ENCODE data around the gene HOXA13. TPM values are rescaled to one million over a fixed set of nuclear protein-coding genes. Genes with fewer than 3 reads are reported as not detected.

The HOXA13 gene
- total RNA-seq, 2 donors from 2014 or later = not detected

DNA sequence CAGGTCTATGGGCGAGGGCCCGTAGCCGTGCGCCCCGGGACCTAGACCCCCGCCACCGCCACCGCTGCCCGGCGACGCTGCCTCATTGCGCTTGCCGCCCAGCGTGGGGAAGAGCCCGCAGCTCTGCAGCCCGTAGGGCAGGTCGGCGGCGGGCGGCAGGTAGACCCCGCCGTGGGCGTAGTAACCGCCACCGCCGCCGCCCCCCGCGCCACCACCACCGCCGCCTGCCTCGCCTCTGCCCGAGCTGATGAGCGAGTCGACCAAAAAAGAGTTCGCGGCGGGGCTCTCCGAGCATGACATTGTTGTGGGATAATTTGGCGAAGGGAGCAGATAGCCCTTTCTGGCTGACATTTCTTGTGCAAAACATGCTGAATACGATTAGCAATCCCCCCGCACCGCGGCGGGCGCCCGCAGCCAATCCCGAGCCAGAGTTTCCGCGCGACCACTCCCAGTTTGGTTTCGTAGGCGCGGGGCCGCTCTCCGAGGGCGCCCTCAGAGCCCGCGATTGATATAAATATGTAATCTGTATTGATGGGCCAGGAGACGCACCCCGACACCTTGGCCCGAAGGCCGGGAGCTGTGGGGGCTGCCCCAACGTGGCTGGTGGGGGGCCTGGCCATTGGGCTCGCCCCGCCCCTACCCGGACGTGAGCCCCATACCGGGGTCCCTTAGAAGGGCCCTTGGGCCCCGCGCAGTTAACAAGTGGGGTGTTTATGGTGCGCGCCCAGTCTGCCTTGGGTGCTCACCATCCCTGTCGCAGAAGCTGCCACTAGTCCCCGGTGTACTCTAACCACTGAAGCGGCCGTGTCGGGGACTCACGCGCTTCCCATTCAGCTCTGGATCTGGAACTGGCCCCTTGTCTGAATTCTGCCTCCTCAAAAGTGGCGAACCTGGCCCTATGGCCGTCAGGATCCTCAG, 25.7 kb downstream of the HOXA13 start, which contains the start of gene HOXA10:
HOXA10 (minus strand) TSS at position 365 of the 918 bp plus-strand sequence; CDS start at position 351, 14 bp downstream.
- H3K36me3 Mint-ChIP-seq (ENCODE audit: low read depth) = no peaks in the 10 kb centered on the region
- H3K4me1 Mint-ChIP-seq = peaks cover 19% of the 10 kb centered on the region
- peaks cover 72% of the 10 kb centered on the region for H3K27me3 Mint-ChIP-seq
- peak within 1 kb of the TSS; percentile 70 for H3K4me3 Mint-ChIP-seq
- ATAC-seq (no peak), DNase-seq (peak in 1 of 3 donors; percentile 7)
- H3K27ac Mint-ChIP-seq = no peak within 1 kb of the TSS
- H3K9me3 ChIP-seq (ENCODE audit: control insufficient read depth, low read length, poor library complexity, severe bottlenecking) = no peaks in the 10 kb centered on the region

- peaks cover 22% of the 10 kb centered on the region for H3K4me1 Mint-ChIP-seq
- ATAC-seq (peak; percentile 66), DNase-seq (peak in 1 of 3 donors; percentile 14)
- H3K36me3 Mint-ChIP-seq (ENCODE audit: low read depth) = no peaks in the 10 kb centered on the region
- H3K4me3 Mint-ChIP-seq = peak overlapping the region; percentile 62
- H3K27me3 Mint-ChIP-seq = peaks cover 73% of the 10 kb centered on the region
- no peak overlapping the region for H3K27ac Mint-ChIP-seq
- no peaks in the 10 kb centered on the region for H3K9me3 ChIP-seq (ENCODE audit: control insufficient read depth, low read length, poor library complexity, severe bottlenecking)
These were observed 26.4 kb downstream of the HOXA13 start for GRCh38 chr7:27173511-27173955.

DNA sequence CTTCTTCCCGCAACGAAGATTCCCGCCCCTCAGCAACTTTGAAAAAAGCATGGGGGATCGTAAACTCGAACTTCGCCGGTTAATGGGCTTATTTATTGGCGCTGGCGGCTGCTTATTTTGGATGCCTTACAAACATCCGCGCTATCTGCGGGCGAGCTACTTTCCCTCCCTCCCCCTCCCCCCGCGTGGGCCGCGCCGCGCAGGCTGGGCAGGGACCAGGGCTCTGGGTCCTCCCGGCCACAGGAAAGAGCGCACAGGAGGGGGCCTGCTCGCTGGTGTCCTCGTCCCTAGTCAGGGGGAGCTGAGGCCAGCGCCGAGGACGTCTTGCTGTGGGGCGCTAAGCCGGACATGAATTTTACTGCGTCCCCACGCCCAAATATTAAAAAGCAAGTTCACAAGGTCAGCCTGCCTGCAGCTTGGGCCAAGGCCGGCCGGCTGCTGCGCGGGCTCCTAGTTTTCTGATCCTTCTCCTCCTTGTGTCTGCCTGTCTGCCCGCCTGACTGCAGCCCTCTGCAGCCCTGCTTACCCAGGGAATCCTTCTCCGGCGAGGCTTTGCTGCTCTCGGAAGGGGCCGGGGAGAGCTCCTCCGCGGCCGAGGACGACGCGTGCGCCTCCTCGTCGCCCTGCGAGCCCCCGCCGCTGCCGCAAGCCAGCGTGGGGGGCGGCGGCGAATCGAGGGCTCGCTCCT, 26.9 kb downstream of the HOXA13 start:
- peak; percentile 27 for ATAC-seq
- no peaks in the 10 kb centered on the region for H3K9me3 ChIP-seq (ENCODE audit: control insufficient read depth, low read length, poor library complexity, severe bottlenecking)
- Mint-ChIP-seq H3K27me3 (peaks cover 73% of the 10 kb centered on the region), H3K27ac (no peak overlapping the region), H3K36me3 (ENCODE audit: low read depth) (no peaks in the 10 kb centered on the region), H3K4me3 (peak overlapping the region; percentile 62), H3K4me1 (peaks cover 22% of the 10 kb centered on the region)
- DNase-seq = peak in 1 of 3 donors; percentile 8

DNA sequence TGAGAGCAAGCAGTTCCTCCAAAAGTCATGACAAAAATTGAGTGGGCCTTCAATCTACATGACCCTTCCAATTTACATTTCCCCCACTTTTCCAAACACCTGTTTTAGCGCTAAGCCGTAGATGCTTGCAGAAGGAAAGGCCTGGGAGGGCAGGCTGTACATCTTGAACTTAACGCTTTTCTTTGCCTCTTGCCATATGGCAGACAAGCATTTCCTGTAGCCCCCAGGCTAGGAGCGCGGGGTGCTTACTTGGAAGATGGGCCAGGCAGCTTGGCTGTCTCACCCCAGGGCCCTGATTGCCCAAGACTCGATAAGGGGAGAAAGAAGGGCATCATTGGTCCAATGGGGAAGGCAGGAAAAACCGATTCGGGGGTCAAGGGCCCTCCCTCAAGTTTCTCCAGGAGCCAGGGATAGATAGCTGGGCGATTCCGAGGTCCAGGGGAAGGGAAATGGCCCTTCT, 27.5 kb downstream of the HOXA13 start:
- Mint-ChIP-seq H3K4me1 (peaks cover 22% of the 10 kb centered on the region), H3K27me3 (peaks cover 73% of the 10 kb centered on the region), H3K4me3 (peak overlapping the region; percentile 80), H3K36me3 (ENCODE audit: low read depth) (no peaks in the 10 kb centered on the region), H3K27ac (peak overlapping the region; percentile 85)
- no peak for ATAC-seq
- no peaks in the 10 kb centered on the region for H3K9me3 ChIP-seq (ENCODE audit: control insufficient read depth, low read length, poor library complexity, severe bottlenecking)
- DNase-seq = peak in 1 of 3 donors; percentile 0

GRCh38 chr7:27171637-27172314, 28.1 kb downstream of the HOXA13 start:
- peak in 1 of 3 donors; percentile 3 for DNase-seq
- peak overlapping the region; percentile 85 for H3K27ac Mint-ChIP-seq
- peaks cover 73% of the 10 kb centered on the region for H3K27me3 Mint-ChIP-seq
- peaks cover 26% of the 10 kb centered on the region for H3K4me1 Mint-ChIP-seq
- peaks cover 2% of the 10 kb centered on the region for H3K36me3 Mint-ChIP-seq (ENCODE audit: low read depth)
- peak overlapping the region; percentile 80 for H3K4me3 Mint-ChIP-seq
- no peak for ATAC-seq
- no peaks in the 10 kb centered on the region for H3K9me3 ChIP-seq (ENCODE audit: control insufficient read depth, low read length, poor library complexity, severe bottlenecking)

- ATAC-seq (no peak), DNase-seq (no peak)
- Mint-ChIP-seq H3K27ac (peak overlapping the region; percentile 85), H3K36me3 (ENCODE audit: low read depth) (peaks cover 2% of the 10 kb centered on the region), H3K4me3 (peak overlapping the region; percentile 80), H3K4me1 (peaks cover 26% of the 10 kb centered on the region), H3K27me3 (peaks cover 71% of the 10 kb centered on the region)
- no peaks in the 10 kb centered on the region for H3K9me3 ChIP-seq (ENCODE audit: control insufficient read depth, low read length, poor library complexity, severe bottlenecking)
These were observed 28.6 kb downstream of the HOXA13 start for GRCh38 chr7:27171325-27171636.

- no peak for ATAC-seq
- no peaks in the 10 kb centered on the region for H3K9me3 ChIP-seq (ENCODE audit: control insufficient read depth, low read length, poor library complexity, severe bottlenecking)
- Mint-ChIP-seq H3K4me3 (no peak overlapping the region), H3K27me3 (peaks cover 68% of the 10 kb centered on the region), H3K4me1 (peaks cover 26% of the 10 kb centered on the region), H3K36me3 (ENCODE audit: low read depth) (peaks cover 2% of the 10 kb centered on the region), H3K27ac (peak overlapping the region; percentile 85)
- DNase-seq = no peak
These were observed 29.2 kb downstream of the HOXA13 start for GRCh38 chr7:27170426-27171324.

DNA sequence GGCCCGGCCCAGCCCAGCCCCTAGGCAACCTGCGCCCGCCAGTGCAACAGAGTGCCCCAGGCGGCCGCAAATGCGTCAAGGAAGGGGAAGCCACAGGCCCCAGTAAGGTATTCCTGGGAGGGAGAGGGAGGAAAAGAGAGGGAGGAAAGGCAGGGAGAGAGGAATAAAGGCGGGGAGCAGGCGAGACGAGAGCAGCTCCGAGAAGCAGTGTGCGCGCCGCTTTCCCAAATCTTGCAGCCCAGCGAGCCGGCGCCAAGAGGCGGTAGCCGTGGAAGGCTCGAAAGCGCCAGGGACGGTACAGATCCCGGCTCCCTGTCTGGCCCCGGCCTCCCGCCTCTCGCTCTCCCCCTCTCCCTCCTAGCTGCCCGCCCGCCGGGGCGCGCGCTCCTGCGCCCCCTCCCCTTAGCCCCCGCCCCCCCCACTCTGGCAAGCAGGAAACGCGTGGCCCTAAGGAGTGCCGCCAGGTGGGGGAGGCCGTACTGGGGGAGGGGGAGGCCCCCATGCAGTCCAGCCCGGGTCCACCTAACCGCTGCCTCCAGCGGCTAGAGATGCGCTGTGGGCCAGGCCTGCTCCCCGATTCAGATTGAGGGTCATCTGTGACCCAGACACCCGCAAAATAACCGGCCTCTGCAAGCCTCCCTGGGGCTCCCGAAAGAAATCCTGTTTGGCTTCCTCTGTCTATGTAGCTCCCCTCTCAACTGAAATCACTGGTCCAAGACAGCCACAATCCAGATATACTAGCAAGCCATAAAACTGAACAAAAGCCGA, 30.0 kb downstream of the HOXA13 start:
- Mint-ChIP-seq H3K4me1 (peaks cover 25% of the 10 kb centered on the region), H3K27ac (no peak overlapping the region), H3K36me3 (ENCODE audit: low read depth) (peaks cover 2% of the 10 kb centered on the region), H3K27me3 (peaks cover 63% of the 10 kb centered on the region), H3K4me3 (peak overlapping the region; percentile 28)
- DNase-seq = no peak
- no peaks in the 10 kb centered on the region for H3K9me3 ChIP-seq (ENCODE audit: control insufficient read depth, low read length, poor library complexity, severe bottlenecking)
- ATAC-seq = peak; percentile 35

GRCh38 chr7:27168265-27168947, 31.5 kb downstream of the HOXA13 start:
- H3K9me3 ChIP-seq (ENCODE audit: control insufficient read depth, low read length, poor library complexity, severe bottlenecking) = no peaks in the 10 kb centered on the region
- no peak overlapping the region for H3K4me3 Mint-ChIP-seq
- no peak for DNase-seq

GRCh38 chr7:27167916-27168264, 32.0 kb downstream of the HOXA13 start:
- H3K27me3 Mint-ChIP-seq = peaks cover 79% of the 10 kb centered on the region
- peaks cover 2% of the 10 kb centered on the region for H3K36me3 Mint-ChIP-seq (ENCODE audit: low read depth)
- DNase-seq (no peak), ATAC-seq (no peak)
- peak overlapping the region; percentile 93 for H3K27ac Mint-ChIP-seq
- no peak overlapping the region for H3K4me3 Mint-ChIP-seq
- peaks cover 24% of the 10 kb centered on the region for H3K4me1 Mint-ChIP-seq
- no peaks in the 10 kb centered on the region for H3K9me3 ChIP-seq (ENCODE audit: control insufficient read depth, low read length, poor library complexity, severe bottlenecking)

More at GRCh38 chr7:27168265-27168947, 31.5 kb downstream of the HOXA13 start:
- H3K27me3 Mint-ChIP-seq = peaks cover 74% of the 10 kb centered on the region
- peaks cover 25% of the 10 kb centered on the region for H3K4me1 Mint-ChIP-seq
- H3K27ac Mint-ChIP-seq = peak overlapping the region; percentile 49
- no peak for ATAC-seq
- peaks cover 2% of the 10 kb centered on the region for H3K36me3 Mint-ChIP-seq (ENCODE audit: low read depth)
